ENCODE data around the gene TRAPPC12.

- TF ChIP-seq POLR2A (IDR thresholded peaks at IDR 0.05) (no peak), CTCF (IDR thresholded peaks at IDR 0.05) (no peak)
These were observed 23.4 kb upstream of the TRAPPC12 start for GRCh38 chr2:3355951-3356569.

Measured in esophagus squamous epithelium (tissue), 4 donors.